ENCODE measurements around the gene SCARB1.
"Not testable (repeated sequence)": the region's sequence is repeated elsewhere in the genome, so short reads cannot be mapped to it uniquely, and the experiment has no call there.

Gene SCARB1

GRCh38 chr12:124863416-124864325 lies at the start of gene SCARB1:
Gene SCARB1 (minus strand): TSS chr12:124863864. CDS start chr12:124863720, 144 bp downstream.
- ATAC-seq (peak; percentile 88), DNase-seq (peak; percentile 80 to 83)
- Mint-ChIP-seq H3K4me1 (peaks cover 33% of the 10 kb centered on the region), H3K27me3 (peaks cover 5% of the 10 kb centered on the region), H3K4me3 (peak within 1 kb of the TSS; percentile 85 to 90), H3K27ac (peak within 1 kb of the TSS; percentile 96 to 98), H3K9me3 (no peaks in the 10 kb centered on the region)

GRCh38 chr12:124912529-124913287 lies 49.0 kb upstream of the SCARB1 start:
- Mint-ChIP-seq H3K4me1 (peaks cover 70% of the 10 kb centered on the region), H3K27ac (peak overlapping the region; percentile 25 to 100)
- ATAC-seq: not testable (repeated sequence)

GRCh38 chr12:124911521-124911920 lies 47.9 kb upstream of the SCARB1 start:
- ATAC-seq, H3K9me3 Mint-ChIP-seq, DNase-seq, H3K27me3 Mint-ChIP-seq: not testable (repeated sequence)
- Mint-ChIP-seq H3K4me3 (peak overlapping the region; percentile 67 to 68), H3K4me1 (peaks cover 61% of the 10 kb centered on the region), H3K27ac (peak overlapping the region in 1 of 2 donors; percentile 74)

More at GRCh38 chr12:124912529-124913287, 49.0 kb upstream of the SCARB1 start:
- not testable (repeated sequence) for DNase-seq, H3K27me3 Mint-ChIP-seq, H3K9me3 Mint-ChIP-seq
- H3K4me3 Mint-ChIP-seq: peak overlapping the region; percentile 99 to 100

- Mint-ChIP-seq H3K27me3 (no peaks in the 10 kb centered on the region), H3K9me3 (no peaks in the 10 kb centered on the region), H3K4me3 (peak overlapping the region; percentile 67 to 68), H3K4me1 (peaks cover 59% of the 10 kb centered on the region), H3K27ac (peak overlapping the region in 1 of 2 donors; percentile 74)
- ATAC-seq: no peak
- peak in 1 of 2 donors; percentile 27 for DNase-seq
These were observed 47.2 kb upstream of the SCARB1 start for GRCh38 chr12:124910561-124911478.

GRCh38 chr12:124909831-124910560 lies 46.3 kb upstream of the SCARB1 start:
- H3K27ac Mint-ChIP-seq: peak overlapping the region in 1 of 2 donors; percentile 74
- no peaks in the 10 kb centered on the region for H3K27me3 Mint-ChIP-seq
- H3K4me1 Mint-ChIP-seq: peaks cover 52% of the 10 kb centered on the region
- no peak for ATAC-seq
- H3K9me3 Mint-ChIP-seq: no peaks in the 10 kb centered on the region
- no peak for DNase-seq
- peak overlapping the region in 1 of 2 donors; percentile 18 for H3K4me3 Mint-ChIP-seq

- DNase-seq (peak; percentile 89 to 90), ATAC-seq (peak; percentile 92)
- no peak overlapping the region for H3K4me3 Mint-ChIP-seq
- peaks cover 32% of the 10 kb centered on the region for H3K4me1 Mint-ChIP-seq
- no peaks in the 10 kb centered on the region for H3K27me3 Mint-ChIP-seq
- peak overlapping the region; percentile 19 to 48 for H3K27ac Mint-ChIP-seq
- H3K9me3 Mint-ChIP-seq: no peaks in the 10 kb centered on the region
These were observed 43.1 kb upstream of the SCARB1 start for GRCh38 chr12:124906606-124907261.

GRCh38 chr12:124904306-124905098 lies 40.8 kb upstream of the SCARB1 start:
- peak overlapping the region in 1 of 2 donors; percentile 80 for H3K27ac Mint-ChIP-seq
- no peak for DNase-seq
- H3K4me3 Mint-ChIP-seq: no peak overlapping the region
- H3K9me3 Mint-ChIP-seq: no peaks in the 10 kb centered on the region
- peaks cover 14% of the 10 kb centered on the region for H3K4me1 Mint-ChIP-seq
- ATAC-seq: no peak
- H3K27me3 Mint-ChIP-seq: no peaks in the 10 kb centered on the region

GRCh38 chr12:124902916-124903315 lies 39.3 kb upstream of the SCARB1 start:
- Mint-ChIP-seq H3K9me3 (no peaks in the 10 kb centered on the region), H3K4me1 (peaks cover 27% of the 10 kb centered on the region), H3K4me3 (no peak overlapping the region), H3K27me3 (no peaks in the 10 kb centered on the region), H3K27ac (no peak overlapping the region)
- ATAC-seq (no peak), DNase-seq (no peak)

GRCh38 chr12:124901003-124901402 lies 37.3 kb upstream of the SCARB1 start:
- DNase-seq: no peak
- Mint-ChIP-seq H3K27ac (no peak overlapping the region), H3K9me3 (no peaks in the 10 kb centered on the region), H3K4me3 (no peak overlapping the region), H3K27me3 (no peaks in the 10 kb centered on the region), H3K4me1 (peaks cover 23% of the 10 kb centered on the region)
- no peak for ATAC-seq

GRCh38 chr12:124900345-124900795 lies 36.7 kb upstream of the SCARB1 start:
- not testable (repeated sequence) for H3K9me3 Mint-ChIP-seq, ATAC-seq, H3K27me3 Mint-ChIP-seq, H3K27ac Mint-ChIP-seq, H3K4me3 Mint-ChIP-seq, DNase-seq
- peaks cover 23% of the 10 kb centered on the region for H3K4me1 Mint-ChIP-seq

- Mint-ChIP-seq H3K4me3 (no peak overlapping the region), H3K27ac (no peak overlapping the region), H3K4me1 (peaks cover 17% of the 10 kb centered on the region), H3K9me3 (no peaks in the 10 kb centered on the region), H3K27me3 (no peaks in the 10 kb centered on the region)
- DNase-seq (no peak), ATAC-seq (no peak)
These were observed 35.2 kb upstream of the SCARB1 start for GRCh38 chr12:124898923-124899294.

GRCh38 chr12:124898200-124898922 lies 34.7 kb upstream of the SCARB1 start:
- Mint-ChIP-seq H3K27ac (peak overlapping the region; percentile 37 to 84), H3K9me3 (no peaks in the 10 kb centered on the region), H3K27me3 (no peaks in the 10 kb centered on the region), H3K4me3 (peak overlapping the region; percentile 24 to 49), H3K4me1 (peaks cover 17% of the 10 kb centered on the region)
- peak; percentile 96 for ATAC-seq
- DNase-seq: peak; percentile 56 to 72

- no peaks in the 10 kb centered on the region for H3K9me3 Mint-ChIP-seq
These were observed 32.8 kb upstream of the SCARB1 start for GRCh38 chr12:124896461-124896860.

More at GRCh38 chr12:124896461-124896860, 32.8 kb upstream of the SCARB1 start:
- DNase-seq: no peak
- ATAC-seq: no peak
- H3K4me3 Mint-ChIP-seq: no peak overlapping the region
- H3K27ac Mint-ChIP-seq: peak overlapping the region in 1 of 2 donors; percentile 4
- no peaks in the 10 kb centered on the region for H3K27me3 Mint-ChIP-seq
- peaks cover 17% of the 10 kb centered on the region for H3K4me1 Mint-ChIP-seq
